ENCODE data around the gene C9orf40. TPM values are rescaled to one million over a fixed set of nuclear protein-coding genes. Genes with fewer than 3 reads are reported as not detected.
A peak's percentile ranks its signal among the peaks of the same experiment; 100 is the strongest.

Gene C9orf40
- total RNA-seq = 7.8 TPM

- intact Hi-C loops (cut with DNase I) = no loop called here
- peak; percentile 96 for ATAC-seq
- DNase-seq (ENCODE audit: low spot score) = peak; percentile 95
These were observed at the start of gene C9orf40 for GRCh38 chr9:74952201-74953151. C9orf40 (minus strand) TSS chr9:74952912; CDS start chr9:74952611, 301 bp downstream.

- ATAC-seq (peak; percentile 93), DNase-seq (ENCODE audit: low spot score) (no peak)
- intact Hi-C loops (cut with DNase I) = no loop called here
These were observed 49.2 kb upstream of the C9orf40 start for GRCh38 chr9:75001719-75002421.

- intact Hi-C loops (cut with DNase I) = no loop called here
- no peak for ATAC-seq
- no peak for DNase-seq (ENCODE audit: low spot score)
These were observed 48.1 kb upstream of the C9orf40 start for GRCh38 chr9:75000835-75001234.

DNA sequence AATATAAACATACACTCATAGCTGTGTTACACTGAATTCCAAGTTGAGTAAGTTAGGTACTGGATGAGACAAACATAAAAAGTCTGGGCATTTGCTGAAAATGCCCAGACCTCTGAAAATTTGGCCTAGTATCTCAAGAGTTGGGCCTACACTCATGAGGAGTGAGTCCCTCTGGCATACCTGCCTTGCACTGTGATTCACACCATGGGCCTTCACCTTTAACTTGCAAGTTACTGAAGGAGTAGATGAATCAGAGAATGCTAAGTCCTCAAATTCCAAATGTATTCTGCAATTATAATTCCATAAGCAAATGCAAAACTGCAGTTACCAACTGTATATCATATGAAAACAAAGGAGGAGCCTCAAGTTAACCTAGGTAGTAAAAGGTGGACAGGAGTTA, 32.3 kb upstream of the C9orf40 start:
- no peak for DNase-seq (ENCODE audit: low spot score)
- ATAC-seq = no peak
- intact Hi-C loops (cut with DNase I) = no loop called here

- intact Hi-C loops (cut with DNase I) = no loop called here
- no peak for DNase-seq (ENCODE audit: low spot score)
- ATAC-seq = no peak
These were observed 31.0 kb upstream of the C9orf40 start for GRCh38 chr9:74983709-74984108.

- ATAC-seq (no peak), DNase-seq (ENCODE audit: low spot score) (no peak)
- intact Hi-C loops (cut with DNase I) = no loop called here
These were observed 27.1 kb upstream of the C9orf40 start for GRCh38 chr9:74979844-74980243.

DNA sequence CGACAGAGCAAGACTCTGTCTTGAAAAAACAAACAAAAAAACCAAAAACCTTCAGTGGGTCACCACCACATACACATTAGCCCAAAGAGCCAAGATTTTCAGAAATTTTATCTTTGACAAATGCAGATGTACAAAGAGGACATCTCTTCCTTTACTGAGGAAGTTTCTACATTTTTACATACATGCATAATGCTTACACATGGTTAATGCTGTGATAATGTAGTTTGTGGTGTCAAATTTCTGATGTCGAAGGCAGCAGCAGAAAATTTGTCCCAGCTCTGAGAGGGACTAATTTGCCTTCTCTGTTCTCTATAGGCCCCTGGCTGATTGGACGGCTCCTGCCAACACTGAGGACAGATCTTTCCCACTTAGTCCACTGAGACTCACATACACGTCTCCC, 24.6 kb upstream of the C9orf40 start:
- ATAC-seq (no peak), DNase-seq (ENCODE audit: low spot score) (no peak)
- intact Hi-C loops (cut with DNase I) = no loop called here

GRCh38 chr9:74975538-74975937, 22.8 kb upstream of the C9orf40 start:
- DNase-seq (ENCODE audit: low spot score) = no peak
- intact Hi-C loops (cut with DNase I) = no loop called here
- ATAC-seq = no peak

- intact Hi-C loops (cut with DNase I) = no loop called here
- no peak for DNase-seq (ENCODE audit: low spot score)
These were observed 21.8 kb upstream of the C9orf40 start for GRCh38 chr9:74974558-74974957.

DNA sequence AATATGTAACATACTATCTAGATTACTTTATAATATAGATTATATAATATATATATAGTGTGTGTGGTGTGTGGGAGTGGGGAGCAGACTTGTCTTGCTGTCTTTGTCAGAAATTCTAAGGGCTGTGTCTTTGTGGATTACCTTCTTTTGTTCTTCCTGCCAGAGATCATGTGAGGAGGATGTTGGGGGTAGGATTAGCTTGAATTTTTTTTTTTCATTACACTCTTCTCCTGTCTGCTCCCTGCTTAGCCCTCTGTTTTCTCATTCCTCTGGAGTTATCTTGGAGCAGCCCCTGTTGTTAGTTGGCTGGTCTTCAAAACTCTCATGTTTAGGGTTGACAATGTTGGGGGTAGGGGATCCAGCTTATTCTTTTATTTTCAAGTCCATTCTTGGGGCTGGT, 21.0 kb upstream of the C9orf40 start:
- no peak for DNase-seq (ENCODE audit: low spot score)
- ATAC-seq = no peak
- intact Hi-C loops (cut with DNase I) = no loop called here

More at GRCh38 chr9:74974558-74974957, 21.8 kb upstream of the C9orf40 start:
- ATAC-seq = no peak

DNA sequence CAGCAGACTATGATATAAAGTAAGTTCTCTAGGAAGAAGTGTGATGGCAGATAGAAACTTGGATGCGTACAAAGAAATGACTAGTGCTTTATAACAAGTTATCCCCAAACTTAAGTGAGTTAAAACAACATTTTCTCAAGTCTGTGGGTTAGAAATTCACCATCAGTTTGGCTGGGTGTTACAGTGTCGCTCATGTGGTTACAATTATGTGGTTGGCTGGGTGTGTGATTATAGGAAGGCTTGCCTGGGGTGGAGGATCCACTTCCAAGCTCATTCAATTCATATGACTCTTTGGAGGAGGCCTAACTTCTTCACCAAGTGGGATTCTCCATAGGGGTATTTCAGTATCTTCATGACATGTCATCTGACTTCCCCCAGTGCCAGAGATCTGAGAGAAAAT, 10.3 kb upstream of the C9orf40 start:
- intact Hi-C loops (cut with DNase I) = no loop called here
- no peak for ATAC-seq
- DNase-seq (ENCODE audit: low spot score) = no peak

DNA sequence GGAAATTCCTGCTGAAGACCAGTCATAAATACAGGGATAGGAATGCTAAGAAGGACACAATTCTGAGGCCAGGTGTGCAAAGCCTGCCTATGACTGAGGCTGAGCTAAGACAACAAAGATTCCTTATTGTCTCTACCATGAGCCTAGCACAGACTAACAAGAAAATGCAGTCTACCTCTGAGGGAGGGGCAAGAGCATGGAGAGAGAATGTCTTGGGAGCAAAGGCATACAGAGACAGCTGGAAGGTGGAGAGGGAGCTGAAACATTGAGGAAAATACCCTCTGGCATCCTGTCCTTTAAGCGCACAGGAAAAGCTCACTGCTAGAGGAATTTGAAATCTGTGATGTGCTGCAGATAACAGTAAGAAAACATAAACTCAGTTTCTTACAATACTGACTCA, 8.8 kb upstream of the C9orf40 start:
- ATAC-seq = no peak
- DNase-seq (ENCODE audit: low spot score) = no peak
- intact Hi-C loops (cut with DNase I) = no loop called here

GRCh38 chr9:74960561-74960960, 7.8 kb upstream of the C9orf40 start:
- intact Hi-C loops (cut with DNase I) = no loop called here
- ATAC-seq = no peak
- DNase-seq (ENCODE audit: low spot score) = no peak

GRCh38 chr9:74958587-74958986, 5.9 kb upstream of the C9orf40 start:
- DNase-seq (ENCODE audit: low spot score) (no peak), ATAC-seq (no peak)
- intact Hi-C loops (cut with DNase I) = no loop called here

GRCh38 chr9:74953235-74953751, 581 bp upstream of the C9orf40 start:
- ATAC-seq (peak; percentile 47), DNase-seq (ENCODE audit: low spot score) (no peak)
- intact Hi-C loops (cut with DNase I) = no loop called here

DNA sequence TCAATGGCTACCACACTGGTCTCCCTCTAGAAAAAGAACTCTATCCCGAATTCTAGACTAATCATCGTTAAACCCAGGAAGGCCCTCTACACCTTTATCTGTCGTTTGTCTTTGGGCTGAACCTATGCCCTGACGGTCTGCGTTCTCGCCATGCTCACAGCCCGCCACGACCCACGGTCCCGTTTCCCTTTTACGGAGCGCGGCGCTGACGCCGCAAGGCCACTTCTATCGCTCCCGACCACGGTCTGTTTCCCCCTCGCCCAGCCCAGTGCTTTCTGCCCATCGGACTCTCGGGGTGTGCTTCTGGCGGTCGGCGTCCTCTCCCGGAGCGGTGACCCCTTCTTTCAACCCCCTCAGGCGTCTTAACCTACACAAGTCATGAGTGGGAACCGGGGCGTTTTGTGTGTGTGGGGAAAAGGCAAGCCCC, 974 bp downstream of the C9orf40 start:
- DNase-seq (ENCODE audit: low spot score) = peak; percentile 74
- intact Hi-C loops (cut with DNase I) = no loop called here

DNA sequence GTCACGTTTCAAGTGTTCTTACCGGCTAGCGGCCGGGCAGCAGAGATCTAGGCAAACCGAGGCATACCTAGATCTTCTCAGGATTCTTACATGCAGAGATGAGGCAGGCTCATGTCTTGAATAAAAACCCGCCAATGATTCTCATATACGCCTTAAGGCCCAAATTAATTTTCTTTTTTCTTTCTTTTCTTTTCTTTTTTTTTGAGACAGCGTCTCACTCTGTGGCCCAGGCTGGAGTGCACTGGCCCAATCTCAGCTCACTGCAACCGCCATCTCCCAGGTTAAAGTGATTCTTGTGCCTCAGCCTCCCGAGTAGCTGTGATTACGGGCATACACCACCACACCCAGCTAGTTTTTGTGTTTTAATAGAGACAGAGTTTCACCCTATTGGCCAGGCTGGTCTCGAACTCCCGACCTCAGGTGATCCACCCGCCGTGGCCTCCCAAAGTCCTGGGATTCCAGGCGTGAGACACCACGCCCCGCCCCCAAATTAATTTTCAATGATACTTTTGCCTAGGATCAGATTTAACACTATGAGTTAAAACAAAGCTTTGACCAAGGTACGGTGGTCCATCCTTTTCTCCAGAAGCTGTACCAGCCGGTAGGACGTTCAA, 1.5 kb downstream of the C9orf40 start:
- ATAC-seq (no peak), DNase-seq (ENCODE audit: low spot score) (no peak)
- intact Hi-C loops (cut with DNase I) = no loop called here

More for the DNA sequence above, 974 bp downstream of the C9orf40 start:
- peak; percentile 29 for ATAC-seq

DNA sequence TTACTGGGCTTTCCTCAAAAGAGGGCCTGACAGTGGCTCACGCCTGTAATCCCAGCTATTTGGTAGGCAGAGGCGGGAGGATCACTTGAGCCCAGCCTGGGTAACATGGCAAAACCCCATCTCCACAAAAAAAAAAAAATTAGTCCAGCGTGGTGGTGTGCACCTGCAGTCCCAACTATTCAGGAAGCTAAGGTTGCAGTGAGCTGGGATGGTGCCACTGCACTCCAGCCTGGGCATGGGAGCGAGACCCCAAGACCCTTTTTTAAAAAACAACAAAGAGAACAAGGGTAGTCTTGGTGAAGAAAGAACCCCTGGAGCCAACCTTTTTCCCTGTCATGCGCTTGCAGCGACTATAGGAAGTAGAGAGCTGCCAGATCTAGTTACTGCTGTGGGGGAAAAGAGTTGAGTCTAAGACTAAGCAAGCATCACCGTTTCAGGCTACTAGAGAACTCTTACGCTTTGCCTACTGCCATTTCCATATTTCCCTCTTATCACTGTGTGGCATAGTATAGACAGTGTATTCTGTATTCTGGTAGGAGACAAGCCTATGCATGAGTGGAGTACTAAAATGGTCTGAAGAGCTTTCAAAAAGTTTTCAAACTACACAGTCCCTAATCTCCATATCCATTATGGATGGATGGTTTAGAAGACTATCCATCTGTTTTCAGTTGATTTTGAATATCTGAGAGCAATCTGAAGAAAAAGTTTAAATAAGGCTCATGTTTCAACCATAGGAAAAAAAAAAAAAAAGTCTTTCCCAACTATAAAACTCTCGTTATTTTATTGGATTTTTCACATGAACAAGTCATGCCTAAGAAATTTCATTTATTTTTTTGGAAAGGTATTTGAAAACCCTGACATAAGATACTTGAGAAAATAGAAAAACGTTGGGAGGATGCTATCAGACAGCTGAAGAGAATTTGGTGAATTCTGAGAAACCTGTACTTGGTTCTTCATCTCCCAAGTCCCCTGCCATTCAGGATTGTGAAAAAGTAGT, 2.6 kb downstream of the C9orf40 start:
- no peak for ATAC-seq
- DNase-seq (ENCODE audit: low spot score) = no peak
- intact Hi-C loops (cut with DNase I) = no loop called here

Data from sciatic nerve (tissue), 2 donors.